HG02852 (cell line): ENCODE measurements around the gene JAML.

ENCODE experiments used
- ATAC-seq: cut with Tn5 transposase; IDR thresholded peaks from one replicate; pipeline ENCODE4 v1.9.1; 2021; ENCODE audit warnings: mild to moderate bottlenecking, moderate library complexity; ENCODE audit not compliant: unreplicated experiment

JAML gene, protein sequence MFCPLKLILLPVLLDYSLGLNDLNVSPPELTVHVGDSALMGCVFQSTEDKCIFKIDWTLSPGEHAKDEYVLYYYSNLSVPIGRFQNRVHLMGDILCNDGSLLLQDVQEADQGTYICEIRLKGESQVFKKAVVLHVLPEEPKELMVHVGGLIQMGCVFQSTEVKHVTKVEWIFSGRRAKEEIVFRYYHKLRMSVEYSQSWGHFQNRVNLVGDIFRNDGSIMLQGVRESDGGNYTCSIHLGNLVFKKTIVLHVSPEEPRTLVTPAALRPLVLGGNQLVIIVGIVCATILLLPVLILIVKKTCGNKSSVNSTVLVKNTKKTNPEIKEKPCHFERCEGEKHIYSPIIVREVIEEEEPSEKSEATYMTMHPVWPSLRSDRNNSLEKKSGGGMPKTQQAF

GRCh38 chr11:118224511-118225188 is at the start of gene JAML:
JAML (minus strand) TSS chr11:118225011; CDS start chr11:118214866, 10,145 bp downstream.
- peak; percentile 45 for ATAC-seq

DNA sequence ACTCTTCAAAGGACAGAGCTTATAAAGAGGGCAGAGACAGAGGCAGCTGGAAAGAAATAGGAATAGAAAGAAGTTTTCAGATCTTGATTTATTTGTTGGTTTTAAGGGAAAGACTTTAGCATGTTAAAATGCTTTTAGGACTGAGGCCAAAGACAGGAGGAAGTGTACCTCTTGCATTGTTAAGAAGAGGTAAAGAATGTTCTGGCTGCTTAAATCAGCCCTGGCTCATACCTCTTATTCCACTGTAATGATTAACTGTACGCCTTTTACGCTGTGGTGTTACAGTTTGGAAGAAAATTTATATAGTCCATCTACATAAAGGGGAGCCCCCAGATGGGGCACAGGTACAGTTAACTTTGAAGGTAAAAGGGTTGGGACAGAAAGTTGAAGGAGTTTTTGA is 49.4 kb upstream of the JAML start:
- no peak for ATAC-seq

GRCh38 chr11:118272001-118272400 is 47.2 kb upstream of the JAML start:
- no peak for ATAC-seq

DNA sequence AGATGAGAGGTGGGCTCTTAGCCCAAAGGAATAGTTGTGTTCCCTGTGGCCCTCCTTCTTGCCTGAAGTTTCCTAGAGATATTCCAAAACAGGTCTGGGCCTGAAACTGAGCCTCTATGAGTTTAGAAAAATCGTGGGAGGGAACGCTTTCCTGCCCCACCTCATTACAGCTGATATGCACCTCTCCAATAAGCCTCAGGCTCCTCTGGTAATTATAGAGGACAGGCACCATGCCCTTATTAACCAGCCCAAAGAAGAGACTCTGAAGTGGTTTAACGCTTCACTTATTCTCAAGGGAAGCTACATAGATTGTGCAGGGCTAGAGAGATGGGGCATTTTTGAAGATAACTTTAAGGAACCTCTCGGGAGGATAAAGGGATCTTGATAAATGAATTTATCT is 42.7 kb upstream of the JAML start:
- no peak for ATAC-seq

DNA sequence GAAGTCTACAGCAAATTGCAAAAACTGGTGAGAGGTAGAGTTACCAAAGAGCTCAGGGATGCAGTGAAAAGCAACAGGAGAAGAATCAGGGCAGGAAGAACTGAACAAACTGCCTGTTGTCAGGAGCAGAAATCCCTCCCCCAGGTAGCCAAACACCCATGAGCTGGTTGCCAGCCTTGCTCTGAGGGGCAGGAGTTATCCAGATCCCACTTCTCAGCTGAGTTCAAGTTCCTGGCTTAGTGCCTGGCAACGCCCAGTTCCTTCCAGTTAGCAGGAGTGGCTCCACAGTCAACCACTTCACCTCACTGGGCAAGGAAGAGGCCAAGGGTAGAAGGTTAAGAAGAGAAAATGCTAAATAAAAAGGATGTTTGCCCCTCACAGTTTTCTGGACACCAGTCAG is 41.1 kb upstream of the JAML start:
- no peak for ATAC-seq

DNA sequence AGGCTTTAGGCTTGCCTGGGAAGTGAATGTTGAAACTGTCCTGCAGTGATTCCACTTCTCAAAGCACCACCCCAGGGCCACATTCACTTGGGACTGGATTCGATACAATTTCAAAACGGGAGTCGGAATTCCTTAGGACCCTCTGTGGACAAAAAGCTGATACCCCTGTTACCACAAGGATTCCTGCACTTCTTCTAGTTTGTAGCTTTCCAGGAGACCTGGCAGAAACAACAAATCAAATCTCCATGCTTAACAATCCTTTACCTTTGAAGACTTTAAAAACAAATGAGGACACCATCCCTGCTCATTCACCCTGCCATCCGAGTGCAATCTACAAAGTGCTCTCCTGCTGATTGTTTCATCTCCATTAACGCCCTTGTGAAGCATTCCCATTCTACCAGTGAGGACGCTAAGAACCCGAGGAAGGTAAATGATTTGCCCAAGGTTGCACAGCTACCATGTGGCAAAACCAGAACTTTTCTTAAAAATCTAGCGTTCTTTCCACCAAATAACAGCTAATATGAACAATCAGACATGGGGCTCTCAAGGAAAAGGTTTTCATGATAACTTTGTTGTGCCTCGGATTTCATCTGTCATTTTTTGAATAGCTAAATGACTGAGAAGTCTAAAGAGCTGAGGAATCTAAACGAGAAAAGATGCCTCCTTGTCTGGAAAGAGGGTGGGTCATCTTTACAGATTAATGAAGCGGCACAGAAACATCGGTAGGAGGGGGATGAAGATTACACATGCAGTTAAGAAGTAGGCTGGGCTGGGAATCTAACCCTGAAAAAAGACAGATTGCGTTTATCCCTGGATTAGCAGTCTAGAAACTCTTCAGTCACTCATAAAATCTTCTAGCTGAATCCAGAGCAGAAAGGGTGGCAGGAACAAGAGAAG is 40.0 kb upstream of the JAML start:
- ATAC-seq = no peak

DNA sequence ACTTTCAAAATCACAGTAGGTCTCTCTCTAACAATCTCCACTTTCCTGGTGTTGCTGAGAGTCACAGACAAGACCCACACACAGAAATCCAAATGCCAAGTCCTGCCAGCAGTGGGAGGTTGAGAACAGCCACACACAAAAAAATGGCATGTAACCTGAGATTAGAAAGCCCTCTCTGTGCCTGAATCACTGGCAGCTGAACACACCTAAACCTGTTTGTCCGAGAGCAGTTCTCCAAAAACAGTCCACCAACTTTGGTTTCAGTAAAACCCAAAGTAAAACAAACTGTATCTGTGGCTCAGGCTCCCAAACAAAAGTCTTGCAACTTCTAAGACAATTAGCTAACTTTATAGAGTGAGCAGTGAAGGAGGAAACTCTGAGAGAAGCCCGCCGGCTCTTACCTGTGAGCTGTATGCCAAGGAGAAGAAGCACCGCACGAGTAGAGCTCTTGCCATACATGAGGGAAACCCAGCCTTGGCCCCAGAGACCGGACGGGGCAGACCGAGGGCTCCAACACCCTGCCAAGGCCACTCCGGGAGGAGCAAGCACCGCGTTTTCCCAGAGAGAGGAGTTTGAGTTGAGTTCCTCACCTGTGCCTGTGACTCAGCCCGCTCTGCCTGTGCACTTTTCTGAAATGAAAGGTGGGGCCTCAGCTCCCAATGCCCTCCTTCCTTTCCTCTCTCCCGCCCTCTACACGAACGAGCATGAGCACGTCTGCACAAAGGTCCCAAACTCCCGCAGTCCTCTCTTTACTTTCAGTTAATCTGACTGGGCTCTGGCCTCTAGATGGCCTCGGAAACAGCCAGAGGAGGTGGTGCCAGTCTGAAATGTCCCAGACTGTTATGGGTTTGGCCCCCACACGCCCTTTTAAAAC is 39.1 kb upstream of the JAML start, which contains the start of gene MPZL2:
Gene MPZL2 (minus strand): TSS at position 603 of the 874 bp plus-strand sequence. CDS start 144 bp downstream, at position 459.
- ATAC-seq = no peak

- no peak for ATAC-seq
Observed at GRCh38 chr11:118263112-118263511, 38.3 kb upstream of the JAML start.

DNA sequence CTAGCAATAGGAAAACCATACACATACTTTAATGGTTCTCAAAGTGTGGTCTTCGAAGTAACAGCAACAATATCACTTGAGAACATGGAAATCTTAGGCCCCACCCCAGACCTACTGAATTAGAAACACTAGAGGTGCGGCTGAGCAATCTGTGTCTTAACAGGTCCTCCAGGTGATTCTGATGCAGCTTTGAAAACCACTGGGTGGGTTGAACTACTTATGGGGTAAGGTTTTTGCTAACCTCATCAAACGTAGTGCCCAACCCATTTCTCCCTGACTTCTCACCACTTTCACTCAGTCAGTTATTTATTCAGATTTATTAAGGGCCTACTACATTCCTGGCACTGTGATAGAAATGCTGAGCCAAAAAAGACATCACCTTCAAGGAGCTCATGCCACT is 35.5 kb upstream of the JAML start:
- ATAC-seq = no peak

GRCh38 chr11:118259138-118259537 is 34.3 kb upstream of the JAML start:
- ATAC-seq = no peak

DNA sequence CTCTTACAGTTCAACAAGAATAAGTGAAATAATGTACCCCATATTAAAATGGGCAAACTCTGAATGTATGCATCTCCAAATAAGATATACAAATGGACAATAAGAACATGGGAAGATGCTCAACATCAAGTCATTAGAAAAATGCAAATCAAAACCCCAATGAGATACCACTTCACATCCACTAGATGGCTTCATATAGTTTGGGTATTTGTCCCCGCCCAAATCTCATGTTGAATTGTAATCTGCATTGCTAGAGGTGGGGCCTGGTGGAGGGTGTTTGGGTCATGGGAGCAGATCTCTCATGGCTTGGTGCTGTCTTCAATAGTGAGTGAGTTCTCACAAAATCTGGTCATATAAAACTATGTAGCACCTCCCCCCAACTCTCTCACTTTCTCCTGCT is 33.6 kb upstream of the JAML start:
- no peak for ATAC-seq

- no peak for ATAC-seq
Observed at GRCh38 chr11:118252688-118253087, 27.9 kb upstream of the JAML start.

- ATAC-seq = no peak
Observed at GRCh38 chr11:118251858-118252652, 27.2 kb upstream of the JAML start, which contains the start of gene MPZL3. MPZL3 (minus strand) TSS chr11:118252365; CDS start chr11:118252294, 71 bp downstream.

DNA sequence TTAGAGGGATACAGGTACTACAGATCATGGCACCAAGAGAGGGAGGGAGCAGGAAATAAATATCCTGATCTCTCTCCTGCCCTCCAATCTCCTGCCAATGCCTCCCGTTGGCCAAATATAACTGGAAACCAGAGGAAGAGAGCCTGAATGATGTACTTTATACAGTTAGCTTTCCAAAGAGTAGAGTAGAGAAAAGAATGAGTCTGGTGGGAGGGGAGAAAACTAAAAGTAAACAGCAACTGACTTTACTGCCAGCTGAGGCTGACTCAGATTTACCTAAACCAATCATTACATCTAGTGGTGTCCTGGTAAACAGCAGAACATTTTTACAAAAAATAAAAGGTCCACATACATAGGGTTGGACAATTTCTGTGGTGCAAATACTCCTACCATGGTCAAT is 22.2 kb upstream of the JAML start:
- ATAC-seq = no peak

DNA sequence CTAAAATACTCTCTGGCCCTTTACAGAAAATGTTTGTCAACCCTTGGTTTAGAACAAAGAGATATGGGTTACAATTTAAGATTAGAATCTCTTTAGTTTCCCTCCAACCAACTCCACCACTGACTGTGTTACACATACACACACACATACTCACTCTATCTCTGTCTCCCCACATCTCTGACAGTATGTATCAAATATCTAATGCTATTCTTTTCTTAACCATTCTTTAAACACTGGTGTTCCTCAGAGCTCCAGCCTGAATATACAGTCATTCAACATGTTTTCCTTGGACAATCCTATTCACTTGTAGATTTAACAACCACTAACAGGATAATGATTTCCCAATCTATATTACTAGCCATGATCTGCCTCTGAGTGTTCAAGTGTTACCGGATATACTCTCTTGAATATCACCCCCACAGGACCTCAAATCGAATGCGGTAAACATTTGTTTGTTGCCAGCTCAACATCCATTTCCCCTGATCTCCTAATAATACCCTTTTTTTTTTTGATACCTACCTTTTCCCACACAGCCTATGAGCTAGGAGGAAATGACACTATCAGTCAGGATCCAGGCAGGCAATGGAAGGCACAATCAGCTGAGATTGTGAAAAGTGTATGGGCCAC is 21.2 kb upstream of the JAML start:
- ATAC-seq = no peak

DNA sequence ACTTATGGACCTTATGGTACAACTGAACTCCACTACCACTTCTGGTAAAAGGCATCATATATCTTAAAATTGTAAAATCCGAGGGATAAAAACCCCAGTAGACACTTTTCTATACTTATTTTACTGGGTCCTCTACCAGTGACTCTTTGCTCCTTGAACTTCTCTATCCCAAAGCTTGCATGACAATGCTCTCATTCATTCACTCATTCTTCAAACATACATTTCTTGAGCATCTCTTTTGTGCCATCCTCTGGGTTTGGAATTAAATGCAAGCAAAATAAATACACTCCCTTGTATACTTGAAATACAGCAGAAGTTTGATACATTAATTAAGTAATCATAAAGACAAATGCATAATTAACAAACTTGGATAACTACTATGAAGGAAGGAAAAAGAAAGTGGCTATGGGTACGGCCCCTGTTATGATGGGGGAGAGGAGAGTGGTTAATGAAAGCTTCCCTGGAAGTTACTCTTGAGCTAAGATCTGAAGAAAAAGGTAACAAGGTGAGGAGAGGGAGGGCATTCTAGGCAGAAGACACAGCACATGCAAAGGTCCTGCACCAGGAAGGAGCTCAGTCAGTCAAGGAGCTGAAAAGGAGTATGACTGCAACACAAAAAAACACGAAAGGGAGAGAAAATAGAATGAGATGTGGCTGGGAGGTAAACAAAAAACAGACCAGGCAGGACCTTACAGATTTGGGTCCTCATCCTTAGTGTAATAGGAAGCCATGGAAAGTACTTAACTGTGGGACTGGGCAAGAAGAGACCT is 19.4 kb upstream of the JAML start:
- ATAC-seq = no peak

DNA sequence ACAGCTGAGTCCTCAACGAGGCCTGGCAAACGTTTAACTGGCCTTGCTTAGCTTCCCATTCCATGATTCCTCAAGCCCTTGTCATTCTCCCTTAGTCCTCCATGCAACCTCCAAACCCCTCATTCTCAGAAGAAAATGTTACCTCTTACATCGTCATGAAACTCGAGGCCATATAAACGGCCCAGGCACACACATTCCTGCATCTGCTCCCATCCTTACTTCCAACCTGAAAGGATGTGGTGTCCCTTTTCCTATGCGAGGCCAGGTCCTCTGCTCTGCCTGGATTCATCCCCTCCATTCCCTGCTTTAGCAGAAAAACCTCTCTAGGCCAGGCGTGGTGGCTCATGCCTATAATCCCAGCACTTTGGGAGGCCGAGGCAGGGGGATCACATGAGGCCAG is 18.4 kb upstream of the JAML start:
- ATAC-seq = no peak

GRCh38 chr11:118241764-118242098 is 16.9 kb upstream of the JAML start:
- ATAC-seq = no peak
